ENCODE measurements around the gene KLHL8. TPM values are rescaled to one million over a fixed set of nuclear protein-coding genes. Genes with fewer than 3 reads are reported as not detected.

Gene KLHL8
- total RNA-seq, 4 donors from 2014 or later: 6.9 to 12.4 (median 11.3) TPM

GRCh38 chr4:87174672-87175071 is 45.7 kb downstream of the KLHL8 start:
- Histone ChIP-seq H3K4me1 (no peaks in the 10 kb centered on the region), H3K27me3 (no peaks in the 10 kb centered on the region), H3K4me3 (no peak overlapping the region), H3K27ac (no peak overlapping the region), H3K36me3 (no peaks in the 10 kb centered on the region), H3K9me3 (no peaks in the 10 kb centered on the region)
- no peak for DNase-seq
- TF ChIP-seq, protein P1, sequence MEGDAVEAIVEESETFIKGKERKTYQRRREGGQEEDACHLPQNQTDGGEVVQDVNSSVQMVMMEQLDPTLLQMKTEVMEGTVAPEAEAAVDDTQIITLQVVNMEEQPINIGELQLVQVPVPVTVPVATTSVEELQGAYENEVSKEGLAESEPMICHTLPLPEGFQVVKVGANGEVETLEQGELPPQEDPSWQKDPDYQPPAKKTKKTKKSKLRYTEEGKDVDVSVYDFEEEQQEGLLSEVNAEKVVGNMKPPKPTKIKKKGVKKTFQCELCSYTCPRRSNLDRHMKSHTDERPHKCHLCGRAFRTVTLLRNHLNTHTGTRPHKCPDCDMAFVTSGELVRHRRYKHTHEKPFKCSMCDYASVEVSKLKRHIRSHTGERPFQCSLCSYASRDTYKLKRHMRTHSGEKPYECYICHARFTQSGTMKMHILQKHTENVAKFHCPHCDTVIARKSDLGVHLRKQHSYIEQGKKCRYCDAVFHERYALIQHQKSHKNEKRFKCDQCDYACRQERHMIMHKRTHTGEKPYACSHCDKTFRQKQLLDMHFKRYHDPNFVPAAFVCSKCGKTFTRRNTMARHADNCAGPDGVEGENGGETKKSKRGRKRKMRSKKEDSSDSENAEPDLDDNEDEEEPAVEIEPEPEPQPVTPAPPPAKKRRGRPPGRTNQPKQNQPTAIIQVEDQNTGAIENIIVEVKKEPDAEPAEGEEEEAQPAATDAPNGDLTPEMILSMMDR (IDR thresholded peaks at IDR 0.05): no peak
- TF ChIP-seq POLR2A (IDR thresholded peaks at IDR 0.05): no peak

DNA sequence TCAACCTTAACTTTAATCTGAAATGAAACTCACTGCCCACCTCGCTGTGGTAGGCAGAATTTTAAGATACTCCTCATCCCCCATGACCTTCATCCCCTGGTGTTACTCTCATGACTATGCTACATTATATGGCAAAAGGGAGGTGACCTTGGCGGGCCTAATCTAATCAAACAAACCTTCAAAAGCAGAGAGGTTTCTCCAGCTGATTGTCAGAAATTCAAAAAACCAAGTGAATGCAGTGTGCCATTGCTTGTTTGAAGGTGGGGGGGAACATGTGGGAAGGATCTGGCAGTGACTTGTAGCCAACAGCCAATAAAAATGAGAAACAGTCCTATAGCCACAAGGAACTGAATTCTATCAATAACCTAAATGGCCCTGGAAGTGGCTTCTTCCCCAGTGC is 48.5 kb downstream of the KLHL8 start:
- no peak for DNase-seq
- H3K9me3 ChIP-seq: no peaks in the 10 kb centered on the region
- no peaks in the 10 kb centered on the region for H3K27me3 ChIP-seq

DNA sequence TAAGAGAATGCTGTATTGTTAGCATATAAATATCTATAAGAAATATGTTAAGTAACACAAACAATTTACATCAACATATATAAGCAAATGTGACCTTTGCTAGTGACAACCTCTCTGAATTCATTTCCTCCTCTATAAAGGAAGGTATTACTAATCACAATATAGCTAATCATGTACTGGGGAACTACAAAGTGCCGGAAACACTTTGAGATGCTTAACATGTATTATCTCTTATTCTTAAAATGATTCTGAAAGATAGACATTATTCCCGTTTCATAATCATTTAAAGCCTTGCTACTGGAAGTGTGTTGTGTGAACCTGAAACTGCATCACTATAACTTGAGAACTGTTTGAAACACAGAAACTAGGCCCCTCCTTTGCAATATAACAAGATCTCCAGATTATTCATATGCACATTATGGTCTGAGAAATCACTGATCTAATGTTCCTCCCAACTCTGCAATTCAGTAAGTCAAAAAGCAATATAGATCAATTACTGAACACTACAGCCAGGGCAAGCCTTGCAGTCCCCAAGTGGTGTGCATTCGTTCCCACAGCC is 54.0 kb downstream of the KLHL8 start:
- Histone ChIP-seq H3K4me3 (no peak overlapping the region), H3K4me1 (peaks cover 0 to 3% (median 0%) of the 10 kb centered on the region in 4 donors), H3K27me3 (no peaks in the 10 kb centered on the region), H3K27ac (peak overlapping the region in 2 of 4 donors; percentile 24 to 66), H3K36me3 (peaks cover 0 to 21% (median 0%) of the 10 kb centered on the region in 3 donors), H3K9me3 (no peaks in the 10 kb centered on the region)
- no peak for DNase-seq
- TF ChIP-seq, protein P1 (IDR thresholded peaks at IDR 0.05): no peak
- TF ChIP-seq POLR2A (IDR thresholded peaks at IDR 0.05): no peak

More for the DNA sequence above, 48.5 kb downstream of the KLHL8 start:
- no peak overlapping the region for H3K27ac ChIP-seq
- no peaks in the 10 kb centered on the region for H3K4me1 ChIP-seq
- no peak overlapping the region for H3K4me3 ChIP-seq
- TF ChIP-seq POLR2A (IDR thresholded peaks at IDR 0.05): no peak
- TF ChIP-seq, protein P1 (IDR thresholded peaks at IDR 0.05): no peak
- H3K36me3 ChIP-seq: peaks cover 0 to 7% (median 0%) of the 10 kb centered on the region in 3 donors

GRCh38 chr4:87165892-87166291 is 54.5 kb downstream of the KLHL8 start:
- no peak for DNase-seq
- TF ChIP-seq, protein P1 (IDR thresholded peaks at IDR 0.05): no peak
- TF ChIP-seq POLR2A (IDR thresholded peaks at IDR 0.05): no peak
- Histone ChIP-seq H3K36me3 (peaks cover 0 to 21% (median 0%) of the 10 kb centered on the region in 3 donors), H3K9me3 (no peaks in the 10 kb centered on the region), H3K27me3 (no peaks in the 10 kb centered on the region), H3K4me3 (no peak overlapping the region), H3K4me1 (peaks cover 0 to 3% (median 0%) of the 10 kb centered on the region in 4 donors), H3K27ac (peak overlapping the region in 2 of 4 donors; percentile 24 to 66)

DNA sequence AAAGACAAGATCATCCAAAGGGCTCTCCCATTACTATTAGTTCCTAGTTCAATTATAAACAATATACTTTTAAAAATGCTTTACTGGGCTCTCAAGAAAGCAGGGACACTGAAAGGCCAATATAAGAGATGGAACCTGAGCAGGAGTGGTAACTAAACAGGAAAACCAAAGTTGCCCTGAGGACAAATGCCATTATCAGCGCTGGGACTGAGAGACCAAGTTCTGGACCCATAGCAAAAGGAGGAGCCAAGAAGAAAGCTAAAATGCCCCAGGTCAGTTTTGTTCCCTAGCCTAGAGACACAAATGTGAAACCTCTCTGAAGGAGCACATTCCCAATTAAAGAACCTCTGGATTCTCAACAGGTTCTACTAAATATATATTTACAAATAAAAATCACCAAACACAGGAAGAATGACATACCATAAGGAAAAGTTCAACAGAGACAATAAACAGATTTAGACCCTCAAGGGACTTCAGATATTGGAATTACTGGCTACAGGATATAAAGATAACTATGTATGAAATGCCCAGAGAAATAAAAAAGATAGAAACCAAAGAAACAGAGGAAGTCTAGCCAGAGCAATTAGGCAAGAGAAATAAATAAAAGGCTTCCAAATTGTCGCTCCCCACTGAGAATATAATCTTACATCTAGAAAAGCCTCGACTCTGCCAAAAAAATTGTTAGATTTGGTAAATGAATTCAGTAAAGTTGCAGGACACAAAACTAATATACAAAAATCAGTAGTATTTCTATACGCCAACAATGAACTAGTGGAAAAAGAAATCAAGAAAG is 67.1 kb downstream of the KLHL8 start:
- Histone ChIP-seq H3K4me3 (no peak overlapping the region), H3K4me1 (peaks cover 0 to 11% (median 0%) of the 10 kb centered on the region in 4 donors), H3K27ac (no peak overlapping the region), H3K27me3 (no peaks in the 10 kb centered on the region), H3K36me3 (no peaks in the 10 kb centered on the region), H3K9me3 (no peaks in the 10 kb centered on the region)
- no peak for DNase-seq
- TF ChIP-seq, protein P1 (IDR thresholded peaks at IDR 0.05): no peak
- no peak for TF ChIP-seq POLR2A (IDR thresholded peaks at IDR 0.05)
